Activated CD4-positive, CD25-positive, alpha-beta regulatory T cell treated with anti-CD3 and anti-CD28 coated beads, Interleukin-2, amount 50 U/mL, for 24 hours (primary cell): ENCODE data around the gene NKRF.

Experiments
- ATAC-seq, 2 donors: fragments of 150-1000 bp; cut with Tn5 transposase; one replicate each; pipeline ENCODE4 v1.10.0; 2021; ENCODE audit warnings: mild to moderate bottlenecking in 1 of 2, moderate library complexity in 1 of 2

The NKRF gene

GRCh38 chrX:119607018-119607389, 780 bp upstream of the NKRF start:
- no peak for ATAC-seq

GRCh38 chrX:119605464-119606279, 552 bp downstream of the NKRF start:
- ATAC-seq = peak; percentile 65

- no peak for ATAC-seq
These were observed 1.3 kb downstream of the NKRF start for GRCh38 chrX:119604766-119605463.

GRCh38 chrX:119602701-119603255, 3.4 kb downstream of the NKRF start:
- ATAC-seq = no peak

GRCh38 chrX:119589810-119590209, 16.4 kb downstream of the NKRF start:
- no peak for ATAC-seq

GRCh38 chrX:119583431-119584059, 22.7 kb downstream of the NKRF start:
- ATAC-seq = no peak

- no peak for ATAC-seq
These were observed 26.8 kb downstream of the NKRF start for GRCh38 chrX:119579414-119579813.

- peak; percentile 90 to 92 for ATAC-seq
These were observed 31.6 kb downstream of the NKRF start, which contains the start of gene UBE2A for GRCh38 chrX:119574394-119575266. Gene UBE2A, plus strand, starts transcription at chrX:119574563. Its CDS starts 149 bp downstream, at chrX:119574712.

- ATAC-seq = peak in 1 of 2 donors; percentile 4
These were observed 32.3 kb downstream of the NKRF start for GRCh38 chrX:119573840-119574393.

- no peak for ATAC-seq
These were observed 33.0 kb downstream of the NKRF start for GRCh38 chrX:119573222-119573621.

- no peak for ATAC-seq
These were observed 35.8 kb downstream of the NKRF start for GRCh38 chrX:119570351-119570835.

GRCh38 chrX:119565107-119565663, 41.0 kb downstream of the NKRF start, which contains the start of gene STEEP1:
Gene STEEP1, minus strand, starts transcription at chrX:119565409. Its CDS starts 54 bp downstream, at chrX:119565355.
- ATAC-seq = peak; percentile 98 to 99

GRCh38 chrX:119552508-119552907, 53.7 kb downstream of the NKRF start:
- no peak for ATAC-seq

- ATAC-seq = no peak
These were observed 56.8 kb downstream of the NKRF start for GRCh38 chrX:119549327-119550016.

- no peak for ATAC-seq
These were observed 65.0 kb downstream of the NKRF start for GRCh38 chrX:119541188-119541587.

GRCh38 chrX:119539872-119540271, 66.4 kb downstream of the NKRF start:
- ATAC-seq = no peak
